Right lobe of liver (tissue), 4 donors: ENCODE results near the gene GOPC.

Experiments used
- POLR2A ChIP-seq: fragments of 450-650 bp; IDR thresholded peaks from one replicate; pipeline ENCODE4 v1.6.1; 2017; ENCODE audit warnings: antibody characterized with exemption, mild to moderate bottlenecking
- TF ChIP-seq, protein P1 (sequence below), 4 donors: fragments of 200-600 bp in 3 of 4; fragments of 450-650 bp in 1 of 4; IDR thresholded peaks; one replicate each; pipeline versions ENCODE4 v1.5.1 to v1.8.0; 2016 to 2022; ENCODE audit warnings: antibody characterized with exemption in 4 of 4, mild to moderate bottlenecking in 2 of 4
- donor health status: DM: no; HTN: no; CAD: no.
- donor health status: DM: no; HTN: no; CAD: no.
- donor health status: DM: no; HTN: yes; CAD: no.

DNA sequence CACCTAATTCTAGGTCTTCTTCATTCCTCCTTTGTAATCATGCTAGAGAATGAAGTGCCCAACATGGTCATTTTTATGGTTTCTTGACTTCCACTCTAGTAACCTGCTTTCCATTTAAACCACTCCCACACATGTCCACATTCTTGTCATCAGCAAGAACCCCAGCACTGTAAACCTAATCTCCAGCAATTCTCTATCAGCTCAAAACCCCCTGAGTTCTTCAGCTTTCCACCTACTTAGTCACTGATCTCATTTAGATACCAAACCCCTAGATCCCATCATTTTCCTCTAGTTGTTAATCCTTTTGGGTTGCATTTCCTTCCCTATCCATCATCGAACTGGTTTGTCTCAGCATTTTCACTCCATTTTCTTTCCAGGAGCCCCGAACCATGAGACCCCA is 49.7 kb downstream of the GOPC start:
- TF ChIP-seq, protein P1, sequence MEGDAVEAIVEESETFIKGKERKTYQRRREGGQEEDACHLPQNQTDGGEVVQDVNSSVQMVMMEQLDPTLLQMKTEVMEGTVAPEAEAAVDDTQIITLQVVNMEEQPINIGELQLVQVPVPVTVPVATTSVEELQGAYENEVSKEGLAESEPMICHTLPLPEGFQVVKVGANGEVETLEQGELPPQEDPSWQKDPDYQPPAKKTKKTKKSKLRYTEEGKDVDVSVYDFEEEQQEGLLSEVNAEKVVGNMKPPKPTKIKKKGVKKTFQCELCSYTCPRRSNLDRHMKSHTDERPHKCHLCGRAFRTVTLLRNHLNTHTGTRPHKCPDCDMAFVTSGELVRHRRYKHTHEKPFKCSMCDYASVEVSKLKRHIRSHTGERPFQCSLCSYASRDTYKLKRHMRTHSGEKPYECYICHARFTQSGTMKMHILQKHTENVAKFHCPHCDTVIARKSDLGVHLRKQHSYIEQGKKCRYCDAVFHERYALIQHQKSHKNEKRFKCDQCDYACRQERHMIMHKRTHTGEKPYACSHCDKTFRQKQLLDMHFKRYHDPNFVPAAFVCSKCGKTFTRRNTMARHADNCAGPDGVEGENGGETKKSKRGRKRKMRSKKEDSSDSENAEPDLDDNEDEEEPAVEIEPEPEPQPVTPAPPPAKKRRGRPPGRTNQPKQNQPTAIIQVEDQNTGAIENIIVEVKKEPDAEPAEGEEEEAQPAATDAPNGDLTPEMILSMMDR (IDR thresholded peaks at IDR 0.05), result no peak
- no peak for TF ChIP-seq POLR2A
